ENCODE measurements around the gene TNS3. TPM values are rescaled to one million over a fixed set of nuclear protein-coding genes. Genes with fewer than 3 reads are reported as not detected.

TNS3 gene
- total and polyA plus RNA-seq, 2 donors (not counting 3 experiments of a cell fraction or from before 2014, with no cell fraction given), result 10.4 to 45.1 TPM

DNA sequence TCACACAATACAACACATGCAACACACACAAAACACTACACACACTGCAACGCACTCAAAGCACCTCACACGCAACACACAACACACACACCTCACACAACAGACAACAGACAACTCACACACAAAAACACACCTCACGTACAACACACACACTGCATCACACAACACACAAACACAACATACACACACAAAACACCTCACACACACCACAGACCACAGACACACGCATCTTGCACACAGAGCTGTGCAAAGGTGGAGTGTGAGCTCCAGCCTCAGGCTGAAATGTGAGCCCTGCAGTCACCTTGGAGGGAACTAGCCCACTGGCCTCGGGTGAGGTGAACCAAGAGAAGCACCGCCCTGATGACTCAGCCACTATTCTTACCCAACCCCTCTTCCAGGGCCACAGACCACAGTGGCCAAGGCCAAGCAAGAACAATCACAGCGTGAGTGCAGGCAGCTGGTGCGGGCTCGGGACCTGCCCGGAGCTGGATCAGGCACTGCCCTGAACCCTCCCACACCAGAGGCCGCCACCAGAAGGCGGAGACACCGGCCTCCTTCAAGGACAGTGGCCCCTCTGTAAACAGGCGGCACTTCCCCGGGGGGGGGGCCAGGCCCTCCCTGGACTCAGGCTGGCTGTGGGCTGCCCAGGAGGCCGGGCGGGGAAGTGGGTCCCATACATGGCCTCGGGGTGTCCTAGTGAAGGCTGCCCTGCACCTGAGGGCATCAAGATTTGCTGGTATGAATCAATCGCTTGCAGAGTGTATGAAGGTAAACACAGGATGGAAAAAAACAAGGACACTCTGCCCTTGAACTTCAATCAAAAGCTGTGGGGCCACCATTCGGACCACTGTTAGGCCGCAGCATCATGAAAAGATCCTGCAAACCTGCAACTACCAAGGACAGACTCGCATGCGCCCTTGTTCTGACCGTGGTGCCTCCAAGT lies 106.7 kb downstream of the TNS3 start:
- Histone ChIP-seq H3K4me1 (ENCODE audit: control insufficient read depth, extremely low read depth, insufficient read depth, low read length) (peaks cover 12% of the 10 kb centered on the region), H2AFZ (ENCODE audit: low read depth, low read length) (no peak overlapping the region), H3K4me3 (replicated peaks in 1 of 3; ENCODE audit: insufficient read depth in 1 of 3, low read depth in 1 of 3, low read length in 3 of 3) (no peak overlapping the region), H4K20me1 (replicated peaks; ENCODE audit: control insufficient read depth, extremely low read depth, insufficient read depth, low read length) (no peaks in the 10 kb centered on the region), H3K4me2 (ENCODE audit: insufficient read depth, low read length) (no peak overlapping the region), H3K9me1 (replicated peaks; ENCODE audit: control insufficient read depth, extremely low read depth, insufficient read depth, low read length) (no peaks in the 10 kb centered on the region), H3K27ac (ENCODE audit: insufficient read depth, low read depth, low read length) (no peak overlapping the region), H3K9ac (replicated peaks; ENCODE audit: extremely low read depth, insufficient read depth, low read length) (no peak overlapping the region), H3K9me3 (replicated peaks; ENCODE audit: control insufficient read depth, insufficient read depth, low read length) (no peaks in the 10 kb centered on the region), H3K27me3 (ENCODE audit: control insufficient read depth in 2 of 2, insufficient read depth in 2 of 2, low read length in 2 of 2) (no peaks in the 10 kb centered on the region), H3K36me3 (ENCODE audit: control insufficient read depth in 2 of 2, extremely low read depth in 1 of 2, insufficient read depth in 2 of 2, low read length in 2 of 2) (no peaks in the 10 kb centered on the region), H3K79me2 (ENCODE audit: control insufficient read depth, insufficient read depth, low read length) (no peaks in the 10 kb centered on the region)
- DNase-seq (ENCODE audit: low read depth, low spot score) (peak; percentile 54), FAIRE-seq (peak; percentile 95)
- TF ChIP-seq FOS (IDR thresholded peaks at IDR 0.05; ENCODE audit: borderline replicate concordance, insufficient read depth, low read length), result peak; percentile 58
- TF ChIP-seq, protein P1, sequence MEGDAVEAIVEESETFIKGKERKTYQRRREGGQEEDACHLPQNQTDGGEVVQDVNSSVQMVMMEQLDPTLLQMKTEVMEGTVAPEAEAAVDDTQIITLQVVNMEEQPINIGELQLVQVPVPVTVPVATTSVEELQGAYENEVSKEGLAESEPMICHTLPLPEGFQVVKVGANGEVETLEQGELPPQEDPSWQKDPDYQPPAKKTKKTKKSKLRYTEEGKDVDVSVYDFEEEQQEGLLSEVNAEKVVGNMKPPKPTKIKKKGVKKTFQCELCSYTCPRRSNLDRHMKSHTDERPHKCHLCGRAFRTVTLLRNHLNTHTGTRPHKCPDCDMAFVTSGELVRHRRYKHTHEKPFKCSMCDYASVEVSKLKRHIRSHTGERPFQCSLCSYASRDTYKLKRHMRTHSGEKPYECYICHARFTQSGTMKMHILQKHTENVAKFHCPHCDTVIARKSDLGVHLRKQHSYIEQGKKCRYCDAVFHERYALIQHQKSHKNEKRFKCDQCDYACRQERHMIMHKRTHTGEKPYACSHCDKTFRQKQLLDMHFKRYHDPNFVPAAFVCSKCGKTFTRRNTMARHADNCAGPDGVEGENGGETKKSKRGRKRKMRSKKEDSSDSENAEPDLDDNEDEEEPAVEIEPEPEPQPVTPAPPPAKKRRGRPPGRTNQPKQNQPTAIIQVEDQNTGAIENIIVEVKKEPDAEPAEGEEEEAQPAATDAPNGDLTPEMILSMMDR (IDR thresholded peaks at IDR 0.05; ENCODE audit: extremely low read depth in 1 of 2, insufficient read depth in 1 of 2, low read depth in 1 of 2, low read length in 2 of 2), result no peak
- intact Hi-C loops (cut with micrococcal nuclease), result loop anchor here (1.0 kb wide), 1 partner anchor 22 kb away; no protein-coding TSS in a partner anchor
- ChIA-PET POLR2A (no interaction called here), CTCF (interaction anchor here (0.9 to 1.6 kb wide), 7 partner anchors 9 to 208 kb away, joined by 3 to 10 read pairs (median 3); no protein-coding TSS in a partner anchor)
- no TSS peak for BruUV-seq (replicated peaks)
- dilution Hi-C loops (cut with MboI; ENCODE audit: extremely low pct_ligation_motif_present, low sequenced_read_pairs), result no loop called here

All from endothelial cell of umbilical vein (primary cell).